HepG2 (cell line): ENCODE measurements around the gene MTHFD1L. TPM values are rescaled to one million over a fixed set of nuclear protein-coding genes. Genes with fewer than 3 reads are reported as not detected.

Experiments used
- CBX5 ChIP-seq: sonication (generic); formaldehyde crosslinking; IDR thresholded peaks from 2 replicates; pipeline ENCODE4 v1.4.0; 2020; ENCODE audit warnings: missing genetic modification reagents, borderline replicate concordance
- DR1 ChIP-seq: sonication (generic); formaldehyde crosslinking; IDR thresholded peaks from 2 replicates; pipeline ENCODE4 v1.8.0; 2021; ENCODE audit warnings: mild to moderate bottlenecking, missing genetic modification reagents, inconsistent platforms
- FOSL1 ChIP-seq: sonication (generic); formaldehyde crosslinking; IDR thresholded peaks from 2 replicates; pipeline ENCODE4 v1.9.0; 2021; ENCODE audit warnings: missing genetic modification reagents, borderline replicate concordance
- ZNF335 ChIP-seq: sonication (generic); formaldehyde crosslinking; IDR thresholded peaks from 2 replicates; pipeline ENCODE4 v1.4.0; 2020; ENCODE audit warnings: missing genetic modification reagents
- ZNF383 ChIP-seq: sonication (generic); formaldehyde crosslinking; IDR thresholded peaks from 2 replicates; pipeline ENCODE4 v1.4.0; 2020; ENCODE audit warnings: missing genetic modification reagents, mild to moderate bottlenecking, borderline replicate concordance
- ZZZ3 ChIP-seq: sonication (generic); formaldehyde crosslinking; IDR thresholded peaks from 2 replicates; pipeline ENCODE4 v1.4.0; 2020; ENCODE audit warnings: missing genetic modification reagents, mild to moderate bottlenecking, borderline replicate concordance
- polyA plus RNA-seq, 8 experiments: library from polyadenylated mRNA; depleted of rRNA in 3 of 8; stranded (reverse) in 7 of 8; unstranded in 1 of 8; fragments of >200 nt; fragmentation: Illumina TruSeq in 4 of 8; extraction: Trizol in 4 of 8; gene quantifications; 2 replicates each; pipeline versions ENCODE4 v1.2.1 to v1.2.3, GENCODE V29; 2011 to 2016; ENCODE audit warnings: low read depth in 4 of 8, missing spikeins in 1 of 8, mixed read lengths in 1 of 8; ENCODE audit not compliant: insufficient read depth in 1 of 8
- total RNA-seq, 5 experiments: library from RNA; depleted of rRNA; stranded (reverse); fragments of >200 nt; fragmentation: Illumina TruSeq; extraction: Trizol; gene quantifications; 2 replicates each; pipeline ENCODE4 v1.2.3, GENCODE V29; 2016; ENCODE audit warnings: low read depth in 1 of 5
- TF ChIP-seq, protein P1 (sequence below): sonication (generic); formaldehyde crosslinking; IDR thresholded peaks from 2 replicates; pipeline ENCODE4 v1.4.0; 2020; ENCODE audit warnings: missing genetic modification reagents
- TF ChIP-seq, protein P2 (sequence below): sonication (generic); formaldehyde crosslinking; IDR thresholded peaks from 2 replicates; pipeline ENCODE4 v1.5.0; 2020; ENCODE audit warnings: missing genetic modification reagents
- TF ChIP-seq, protein P3 (sequence below): sonication (generic); formaldehyde crosslinking; IDR thresholded peaks from 2 replicates; pipeline ENCODE4 v1.5.0; 2020; ENCODE audit warnings: missing genetic modification reagents, mild to moderate bottlenecking, borderline replicate concordance
- TF ChIP-seq, protein P4 (sequence below): sonication (generic); formaldehyde crosslinking; IDR thresholded peaks from 2 replicates; pipeline ENCODE4 v1.4.0; 2020; ENCODE audit warnings: mild to moderate bottlenecking, missing genetic modification reagents
- TF ChIP-seq, protein P5 (sequence below): sonication (generic); formaldehyde crosslinking; IDR thresholded peaks from 2 replicates; pipeline ENCODE4 v1.4.0; 2020; ENCODE audit warnings: mild to moderate bottlenecking, missing genetic modification reagents
- TF ChIP-seq, protein P6 (sequence below), 2 experiments: sonication (generic) in 1 of 2; formaldehyde crosslinking in 1 of 2; IDR thresholded peaks; 2 replicates each; pipeline versions ENCODE4 v1.5.1 to v1.6.1; 2011 to 2020; ENCODE audit warnings: borderline replicate concordance in 1 of 2, low read depth in 1 of 2, low read length in 1 of 2, mild to moderate bottlenecking in 1 of 2, missing genetic modification reagents in 1 of 2, moderate library complexity in 1 of 2

Gene MTHFD1L
- total and polyA plus RNA-seq, 2 of the 13 experiments (the other 11 are each of a cell fraction or from before 2014, with no cell fraction given) = 24.0 to 39.6 TPM

DNA sequence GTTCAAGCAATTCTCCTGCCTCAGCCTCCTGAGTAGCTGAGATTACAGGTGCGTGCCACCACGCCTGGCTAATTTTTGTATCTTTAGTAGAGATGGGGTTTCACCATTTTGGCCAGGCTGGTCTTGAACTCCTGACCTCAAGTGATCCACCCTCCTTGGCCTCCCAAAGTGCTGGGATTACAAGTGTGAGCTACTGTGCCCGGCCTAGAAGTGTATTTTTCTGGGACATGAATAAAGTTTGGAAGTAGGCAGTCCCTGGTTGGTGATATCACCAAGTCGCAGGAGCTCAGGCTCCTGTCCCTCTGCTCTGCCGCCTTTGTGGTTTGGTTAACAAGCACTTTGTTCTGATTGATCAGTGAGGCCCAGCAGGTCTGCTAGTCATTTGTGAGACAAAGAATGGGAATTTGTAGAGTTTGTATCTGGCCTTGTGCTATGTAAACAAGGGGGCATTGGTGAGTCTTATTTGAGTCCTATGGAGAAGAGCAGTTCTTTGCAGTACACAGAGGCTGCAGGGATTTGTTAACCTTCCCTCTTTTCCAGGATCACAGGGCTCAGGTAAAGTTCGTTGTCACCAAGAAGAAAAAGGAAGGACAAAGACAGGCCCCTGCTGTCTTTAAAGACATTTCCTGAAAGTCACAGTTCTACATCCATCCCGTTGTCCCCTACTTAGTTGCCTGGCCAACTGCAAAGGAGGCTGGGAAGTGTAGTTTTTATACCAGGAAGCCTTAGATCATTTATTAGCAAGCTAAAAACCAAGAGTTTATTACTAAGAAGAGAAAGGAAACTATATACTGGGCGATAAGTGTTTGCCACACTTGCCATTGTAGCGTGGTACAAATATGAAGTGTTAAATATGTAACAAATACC is 13.1 kb downstream of the MTHFD1L start (continued):
- TF ChIP-seq, protein P1, sequence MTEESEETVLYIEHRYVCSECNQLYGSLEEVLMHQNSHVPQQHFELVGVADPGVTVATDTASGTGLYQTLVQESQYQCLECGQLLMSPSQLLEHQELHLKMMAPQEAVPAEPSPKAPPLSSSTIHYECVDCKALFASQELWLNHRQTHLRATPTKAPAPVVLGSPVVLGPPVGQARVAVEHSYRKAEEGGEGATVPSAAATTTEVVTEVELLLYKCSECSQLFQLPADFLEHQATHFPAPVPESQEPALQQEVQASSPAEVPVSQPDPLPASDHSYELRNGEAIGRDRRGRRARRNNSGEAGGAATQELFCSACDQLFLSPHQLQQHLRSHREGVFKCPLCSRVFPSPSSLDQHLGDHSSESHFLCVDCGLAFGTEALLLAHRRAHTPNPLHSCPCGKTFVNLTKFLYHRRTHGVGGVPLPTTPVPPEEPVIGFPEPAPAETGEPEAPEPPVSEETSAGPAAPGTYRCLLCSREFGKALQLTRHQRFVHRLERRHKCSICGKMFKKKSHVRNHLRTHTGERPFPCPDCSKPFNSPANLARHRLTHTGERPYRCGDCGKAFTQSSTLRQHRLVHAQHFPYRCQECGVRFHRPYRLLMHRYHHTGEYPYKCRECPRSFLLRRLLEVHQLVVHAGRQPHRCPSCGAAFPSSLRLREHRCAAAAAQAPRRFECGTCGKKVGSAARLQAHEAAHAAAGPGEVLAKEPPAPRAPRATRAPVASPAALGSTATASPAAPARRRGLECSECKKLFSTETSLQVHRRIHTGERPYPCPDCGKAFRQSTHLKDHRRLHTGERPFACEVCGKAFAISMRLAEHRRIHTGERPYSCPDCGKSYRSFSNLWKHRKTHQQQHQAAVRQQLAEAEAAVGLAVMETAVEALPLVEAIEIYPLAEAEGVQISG = peak; percentile 28
- TF ChIP-seq, protein P2, sequence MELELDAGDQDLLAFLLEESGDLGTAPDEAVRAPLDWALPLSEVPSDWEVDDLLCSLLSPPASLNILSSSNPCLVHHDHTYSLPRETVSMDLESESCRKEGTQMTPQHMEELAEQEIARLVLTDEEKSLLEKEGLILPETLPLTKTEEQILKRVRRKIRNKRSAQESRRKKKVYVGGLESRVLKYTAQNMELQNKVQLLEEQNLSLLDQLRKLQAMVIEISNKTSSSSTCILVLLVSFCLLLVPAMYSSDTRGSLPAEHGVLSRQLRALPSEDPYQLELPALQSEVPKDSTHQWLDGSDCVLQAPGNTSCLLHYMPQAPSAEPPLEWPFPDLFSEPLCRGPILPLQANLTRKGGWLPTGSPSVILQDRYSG (CRISPR knock-in tag) = no peak
- TF ChIP-seq ZNF335 (CRISPR knock-in tag) (no peak), ZNF383 (CRISPR knock-in tag) (no peak), DR1 (CRISPR knock-in tag) (no peak), ZZZ3 (CRISPR knock-in tag) (no peak), CBX5 (CRISPR knock-in tag) (no peak), FOSL1 (no peak)
- TF ChIP-seq, protein P3, sequence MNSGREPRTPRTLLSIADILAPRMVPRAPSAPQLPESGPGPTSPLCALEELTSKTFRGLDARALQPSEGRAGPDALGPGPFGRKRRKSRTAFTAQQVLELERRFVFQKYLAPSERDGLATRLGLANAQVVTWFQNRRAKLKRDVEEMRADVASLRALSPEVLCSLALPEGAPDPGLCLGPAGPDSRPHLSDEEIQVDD (CRISPR knock-in tag) = no peak
- TF ChIP-seq, protein P4, sequence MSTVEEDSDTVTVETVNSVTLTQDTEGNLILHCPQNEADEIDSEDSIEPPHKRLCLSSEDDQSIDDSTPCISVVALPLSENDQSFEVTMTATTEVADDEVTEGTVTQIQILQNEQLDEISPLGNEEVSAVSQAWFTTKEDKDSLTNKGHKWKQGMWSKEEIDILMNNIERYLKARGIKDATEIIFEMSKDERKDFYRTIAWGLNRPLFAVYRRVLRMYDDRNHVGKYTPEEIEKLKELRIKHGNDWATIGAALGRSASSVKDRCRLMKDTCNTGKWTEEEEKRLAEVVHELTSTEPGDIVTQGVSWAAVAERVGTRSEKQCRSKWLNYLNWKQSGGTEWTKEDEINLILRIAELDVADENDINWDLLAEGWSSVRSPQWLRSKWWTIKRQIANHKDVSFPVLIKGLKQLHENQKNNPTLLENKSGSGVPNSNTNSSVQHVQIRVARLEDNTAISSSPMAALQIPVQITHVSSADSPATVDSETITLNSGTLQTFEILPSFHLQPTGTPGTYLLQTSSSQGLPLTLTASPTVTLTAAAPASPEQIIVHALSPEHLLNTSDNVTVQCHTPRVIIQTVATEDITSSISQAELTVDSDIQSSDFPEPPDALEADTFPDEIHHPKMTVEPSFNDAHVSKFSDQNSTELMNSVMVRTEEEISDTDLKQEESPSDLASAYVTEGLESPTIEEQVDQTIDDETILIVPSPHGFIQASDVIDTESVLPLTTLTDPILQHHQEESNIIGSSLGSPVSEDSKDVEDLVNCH (CRISPR knock-in tag) = no peak
- TF ChIP-seq, protein P5, sequence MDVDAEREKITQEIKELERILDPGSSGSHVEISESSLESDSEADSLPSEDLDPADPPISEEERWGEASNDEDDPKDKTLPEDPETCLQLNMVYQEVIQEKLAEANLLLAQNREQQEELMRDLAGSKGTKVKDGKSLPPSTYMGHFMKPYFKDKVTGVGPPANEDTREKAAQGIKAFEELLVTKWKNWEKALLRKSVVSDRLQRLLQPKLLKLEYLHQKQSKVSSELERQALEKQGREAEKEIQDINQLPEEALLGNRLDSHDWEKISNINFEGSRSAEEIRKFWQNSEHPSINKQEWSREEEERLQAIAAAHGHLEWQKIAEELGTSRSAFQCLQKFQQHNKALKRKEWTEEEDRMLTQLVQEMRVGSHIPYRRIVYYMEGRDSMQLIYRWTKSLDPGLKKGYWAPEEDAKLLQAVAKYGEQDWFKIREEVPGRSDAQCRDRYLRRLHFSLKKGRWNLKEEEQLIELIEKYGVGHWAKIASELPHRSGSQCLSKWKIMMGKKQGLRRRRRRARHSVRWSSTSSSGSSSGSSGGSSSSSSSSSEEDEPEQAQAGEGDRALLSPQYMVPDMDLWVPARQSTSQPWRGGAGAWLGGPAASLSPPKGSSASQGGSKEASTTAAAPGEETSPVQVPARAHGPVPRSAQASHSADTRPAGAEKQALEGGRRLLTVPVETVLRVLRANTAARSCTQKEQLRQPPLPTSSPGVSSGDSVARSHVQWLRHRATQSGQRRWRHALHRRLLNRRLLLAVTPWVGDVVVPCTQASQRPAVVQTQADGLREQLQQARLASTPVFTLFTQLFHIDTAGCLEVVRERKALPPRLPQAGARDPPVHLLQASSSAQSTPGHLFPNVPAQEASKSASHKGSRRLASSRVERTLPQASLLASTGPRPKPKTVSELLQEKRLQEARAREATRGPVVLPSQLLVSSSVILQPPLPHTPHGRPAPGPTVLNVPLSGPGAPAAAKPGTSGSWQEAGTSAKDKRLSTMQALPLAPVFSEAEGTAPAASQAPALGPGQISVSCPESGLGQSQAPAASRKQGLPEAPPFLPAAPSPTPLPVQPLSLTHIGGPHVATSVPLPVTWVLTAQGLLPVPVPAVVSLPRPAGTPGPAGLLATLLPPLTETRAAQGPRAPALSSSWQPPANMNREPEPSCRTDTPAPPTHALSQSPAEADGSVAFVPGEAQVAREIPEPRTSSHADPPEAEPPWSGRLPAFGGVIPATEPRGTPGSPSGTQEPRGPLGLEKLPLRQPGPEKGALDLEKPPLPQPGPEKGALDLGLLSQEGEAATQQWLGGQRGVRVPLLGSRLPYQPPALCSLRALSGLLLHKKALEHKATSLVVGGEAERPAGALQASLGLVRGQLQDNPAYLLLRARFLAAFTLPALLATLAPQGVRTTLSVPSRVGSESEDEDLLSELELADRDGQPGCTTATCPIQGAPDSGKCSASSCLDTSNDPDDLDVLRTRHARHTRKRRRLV = no peak
- TF ChIP-seq, protein P6, sequence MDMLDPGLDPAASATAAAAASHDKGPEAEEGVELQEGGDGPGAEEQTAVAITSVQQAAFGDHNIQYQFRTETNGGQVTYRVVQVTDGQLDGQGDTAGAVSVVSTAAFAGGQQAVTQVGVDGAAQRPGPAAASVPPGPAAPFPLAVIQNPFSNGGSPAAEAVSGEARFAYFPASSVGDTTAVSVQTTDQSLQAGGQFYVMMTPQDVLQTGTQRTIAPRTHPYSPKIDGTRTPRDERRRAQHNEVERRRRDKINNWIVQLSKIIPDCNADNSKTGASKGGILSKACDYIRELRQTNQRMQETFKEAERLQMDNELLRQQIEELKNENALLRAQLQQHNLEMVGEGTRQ (IDR thresholded peaks at IDR 0.05; ENCODE audit: low read depth, low read length) = no peak
- TF ChIP-seq, protein P6 (CRISPR knock-in tag; IDR thresholded peaks at IDR 0.05; ENCODE audit: borderline replicate concordance) = no peak
